Peyer's patch (tissue), 4 donors: ENCODE data around the gene SLPI. TPM values are rescaled to one million over a fixed set of nuclear protein-coding genes. Genes with fewer than 3 reads are reported as not detected.

ENCODE experiments used
- DNase-seq, 3 donors: peaks; one replicate each; pipeline ENCODE4 v3.0.0-alpha.2; 2017 to 2019
- H3K27ac ChIP-seq, 4 donors: fragments of 200-600 bp; sonication (generic); one replicate each; pipeline ENCODE4 v1.5.1; 2016 to 2019
- H3K27me3 ChIP-seq, 2 donors: fragments of 200-600 bp; sonication (generic); one replicate each; pipeline ENCODE4 v1.5.1; 2019
- H3K36me3 ChIP-seq, 3 donors: fragments of 200-600 bp; sonication (generic); one replicate each; pipeline ENCODE4 v1.5.1; 2016 to 2019
- H3K4me1 ChIP-seq, 4 donors: fragments of 200-600 bp; sonication (generic); one replicate each; pipeline ENCODE4 v1.5.1; 2016 to 2019
- H3K4me3 ChIP-seq, 4 donors: fragments of 200-600 bp; sonication (generic); 1 replicate in 3 of 4; 2 replicates in 1 of 4; pipeline ENCODE4 v1.5.1; 2016 to 2019; ENCODE audit warnings: mild to moderate bottlenecking in 1 of 4
- H3K9me3 ChIP-seq, 4 donors: fragments of 200-600 bp; sonication (generic); one replicate each; pipeline ENCODE4 v1.5.1; 2016 to 2019; ENCODE audit warnings: mild to moderate bottlenecking in 1 of 4
- CTCF ChIP-seq, 6 experiments: fragments of 450-650 bp in 4 of 6; fragments of 200-600 bp in 2 of 6; sonication (generic) in 1 of 6; IDR thresholded peaks; one replicate each; pipeline ENCODE4 v1.5.1; 2017 to 2019; ENCODE audit warnings: antibody characterized with exemption in 6 of 6, mild to moderate bottlenecking in 3 of 6, moderate library complexity in 1 of 6
- POLR2A ChIP-seq, 2 donors: fragments of 450-650 bp; IDR thresholded peaks; one replicate each; pipeline ENCODE4 v1.5.1; 2017; ENCODE audit warnings: antibody characterized with exemption in 2 of 2, mild to moderate bottlenecking in 2 of 2, moderate library complexity in 2 of 2
- total RNA-seq, 4 donors: library from RNA; depleted of rRNA; stranded (reverse); fragments of >200 nt; gene quantifications; one replicate each; pipeline ENCODE4 v1.1.0, GENCODE V29; 2016

The SLPI gene
- total RNA-seq, 4 donors from 2014 or later = 8.3 to 28.0 (median 17.8) TPM

- DNase-seq = no peak
- Histone ChIP-seq H3K27me3 (no peaks in the 10 kb centered on the region), H3K4me1 (no peaks in the 10 kb centered on the region), H3K9me3 (no peaks in the 10 kb centered on the region), H3K4me3 (no peak overlapping the region), H3K36me3 (no peaks in the 10 kb centered on the region), H3K27ac (no peak overlapping the region)
- no peak for TF ChIP-seq POLR2A (IDR thresholded peaks at IDR 0.05)
- TF ChIP-seq CTCF (IDR thresholded peaks at IDR 0.05) = no peak
Measured at GRCh38 chr20:45283551-45284057, 29.2 kb upstream of the SLPI start.

GRCh38 chr20:45282700-45283550 lies 28.6 kb upstream of the SLPI start:
- H3K4me3 ChIP-seq = no peak overlapping the region
- no peaks in the 10 kb centered on the region for H3K27me3 ChIP-seq
- no peak overlapping the region for H3K27ac ChIP-seq
- H3K9me3 ChIP-seq = no peaks in the 10 kb centered on the region
- no peaks in the 10 kb centered on the region for H3K36me3 ChIP-seq
- TF ChIP-seq POLR2A (IDR thresholded peaks at IDR 0.05) = no peak
- no peak for DNase-seq
- no peaks in the 10 kb centered on the region for H3K4me1 ChIP-seq

GRCh38 chr20:45279992-45280391 lies 25.6 kb upstream of the SLPI start:
- H3K4me1 ChIP-seq = no peaks in the 10 kb centered on the region
- no peaks in the 10 kb centered on the region for H3K9me3 ChIP-seq
- TF ChIP-seq POLR2A (IDR thresholded peaks at IDR 0.05) (no peak), CTCF (IDR thresholded peaks at IDR 0.05) (no peak)
- no peak for DNase-seq
- H3K4me3 ChIP-seq = no peak overlapping the region
- H3K27me3 ChIP-seq = no peaks in the 10 kb centered on the region
- H3K36me3 ChIP-seq = no peaks in the 10 kb centered on the region
- H3K27ac ChIP-seq = no peak overlapping the region

GRCh38 chr20:45275338-45275737 lies 21.0 kb upstream of the SLPI start:
- H3K27ac ChIP-seq = no peak overlapping the region
- no peak overlapping the region for H3K4me3 ChIP-seq
- H3K4me1 ChIP-seq = no peaks in the 10 kb centered on the region
- H3K27me3 ChIP-seq = no peaks in the 10 kb centered on the region
- no peak for TF ChIP-seq POLR2A (IDR thresholded peaks at IDR 0.05)
- H3K9me3 ChIP-seq = no peaks in the 10 kb centered on the region
- DNase-seq = no peak
- no peaks in the 10 kb centered on the region for H3K36me3 ChIP-seq

- TF ChIP-seq POLR2A (IDR thresholded peaks at IDR 0.05) = no peak
- no peak for TF ChIP-seq CTCF (IDR thresholded peaks at IDR 0.05)
- H3K27me3 ChIP-seq = no peaks in the 10 kb centered on the region
- no peak overlapping the region for H3K27ac ChIP-seq
- no peaks in the 10 kb centered on the region for H3K36me3 ChIP-seq
- no peaks in the 10 kb centered on the region for H3K4me1 ChIP-seq
- no peaks in the 10 kb centered on the region for H3K9me3 ChIP-seq
- H3K4me3 ChIP-seq = no peak overlapping the region
- no peak for DNase-seq
Measured at GRCh38 chr20:45269754-45270270, 15.4 kb upstream of the SLPI start.

GRCh38 chr20:45269056-45269455 lies 14.7 kb upstream of the SLPI start:
- Histone ChIP-seq H3K27me3 (no peaks in the 10 kb centered on the region), H3K9me3 (no peaks in the 10 kb centered on the region), H3K4me1 (no peaks in the 10 kb centered on the region), H3K36me3 (no peaks in the 10 kb centered on the region), H3K27ac (no peak overlapping the region), H3K4me3 (no peak overlapping the region)
- TF ChIP-seq POLR2A (IDR thresholded peaks at IDR 0.05) (no peak), CTCF (IDR thresholded peaks at IDR 0.05) (no peak)
- no peak for DNase-seq
